ENCODE measurements around the gene HOXD8.

- TF ChIP-seq CTCF (IDR thresholded peaks at IDR 0.05), result no peak
- TF ChIP-seq POLR2A (IDR thresholded peaks at IDR 0.05), result no peak
These were observed 41.2 kb downstream of the HOXD8 start for GRCh38 chr2:176170602-176171305.

Data from ovary (tissue), 3 donors.